HEK293T (cell line): ENCODE results near the gene FAM170B.

Source experiments
- CTCF ChIA-PET: fragments of 350-600 bp; formaldehyde crosslinking; extraction: SDS; loops from one replicate; lab custom pipeline; 2021; ENCODE audit warnings: antibody characterized with exemption, inconsistent platforms; lab: Yijun Ruan, JAX
- POLR2A ChIA-PET: fragments of 350-600 bp; formaldehyde crosslinking; extraction: SDS; loops from one replicate; lab custom pipeline; 2020; ENCODE audit warnings: antibody characterized with exemption, inconsistent platforms; lab: Yijun Ruan, JAX
- DNase-seq: peaks from one replicate; pipeline ENCODE4 v3.0.0; 2012; ENCODE audit warnings: mixed read lengths; ENCODE audit errors: extremely low spot score
- ARNT ChIP-seq: fragments of 450-650 bp; IDR thresholded peaks from 2 replicates; pipeline ENCODE4 v1.6.1; 2017; ENCODE audit warnings: mild to moderate bottlenecking
- BHLHE40 ChIP-seq: fragments of 450-650 bp; IDR thresholded peaks from 2 replicates; pipeline ENCODE4 v1.6.1; 2016; ENCODE audit warnings: mild to moderate bottlenecking, moderate library complexity, borderline replicate concordance
- CTBP1 ChIP-seq: fragments of 450-650 bp; IDR thresholded peaks from 2 replicates; pipeline ENCODE4 v1.6.1; 2016; ENCODE audit warnings: borderline replicate concordance
- ELF4 ChIP-seq: fragments of 450-650 bp; IDR thresholded peaks from 2 replicates; pipeline ENCODE4 v1.6.1; 2017; ENCODE audit warnings: antibody characterized with exemption
- FOXA1 ChIP-seq: fragments of 450-650 bp; IDR thresholded peaks from 2 replicates; pipeline ENCODE4 v1.6.1; 2016; ENCODE audit warnings: mild to moderate bottlenecking
- FOXK2 ChIP-seq: fragments of 450-650 bp; IDR thresholded peaks from 2 replicates; pipeline ENCODE4 v1.6.1; 2016; ENCODE audit warnings: mild to moderate bottlenecking
- FOXM1 ChIP-seq: fragments of 450-650 bp; IDR thresholded peaks from 2 replicates; pipeline ENCODE4 v1.6.1; 2017; ENCODE audit warnings: mild to moderate bottlenecking, borderline replicate concordance
- HDGF ChIP-seq: fragments of 450-650 bp; IDR thresholded peaks from 2 replicates; pipeline ENCODE4 v1.6.1; 2017; ENCODE audit warnings: antibody characterized with exemption, borderline replicate concordance
- L3MBTL2 ChIP-seq: fragments of 450-650 bp; conservative IDR thresholded peaks from 2 replicates; pipeline ENCODE4 v1.6.1; 2016; ENCODE audit warnings: mild to moderate bottlenecking
- LEF1 ChIP-seq: fragments of 450-650 bp; IDR thresholded peaks from 2 replicates; pipeline ENCODE4 v1.6.1; 2017; ENCODE audit warnings: mild to moderate bottlenecking, borderline replicate concordance
- NFRKB ChIP-seq: fragments of 450-650 bp; IDR thresholded peaks from 2 replicates; pipeline ENCODE4 v1.6.1; 2016; ENCODE audit warnings: mild to moderate bottlenecking, moderate library complexity
- PKNOX1 ChIP-seq: fragments of 450-650 bp; IDR thresholded peaks from 2 replicates; pipeline ENCODE4 v1.6.1; 2016
- SP1 ChIP-seq: fragments of 450-650 bp; IDR thresholded peaks from 2 replicates; pipeline ENCODE4 v1.6.1; 2017
- SUZ12 ChIP-seq: fragments of 450-650 bp; IDR thresholded peaks from 2 replicates; pipeline ENCODE4 v1.6.1; 2016; ENCODE audit warnings: mild to moderate bottlenecking
- TARDBP ChIP-seq: fragments of 450-650 bp; IDR thresholded peaks from 2 replicates; pipeline ENCODE4 v1.6.1; 2016
- ZNF384 ChIP-seq: fragments of 450-650 bp; IDR thresholded peaks from 2 replicates; pipeline ENCODE4 v1.6.1; 2016

Gene FAM170B

GRCh38 chr10:49133706-49134248, at the start of gene FAM170B:
Gene FAM170B (minus strand): TSS chr10:49134021. CDS start chr10:49133918, 103 bp downstream.
- ChIA-PET POLR2A (no interaction called here), CTCF (no interaction called here)
- TF ChIP-seq LEF1 (no peak), ARNT (no peak), FOXM1 (no peak), BHLHE40 (no peak), TARDBP (no peak), PKNOX1 (no peak), FOXK2 (no peak), SP1 (no peak), HDGF (no peak), ELF4 (no peak), FOXA1 (no peak), CTBP1 (no peak), NFRKB (no peak), L3MBTL2 (no peak), SUZ12 (no peak), ZNF384 (no peak)
- DNase-seq = no peak

- TF ChIP-seq CTBP1 (no peak), NFRKB (no peak)
- DNase-seq = no peak
- POLR2A ChIA-PET = no interaction called here
- CTCF ChIA-PET = interaction anchor here (1.2 kb wide), 1 partner anchor 18 kb away, joined by 3 read pairs; no protein-coding TSS in a partner anchor
Measured at GRCh38 chr10:49182776-49183175, 49.0 kb upstream of the FAM170B start.

DNA sequence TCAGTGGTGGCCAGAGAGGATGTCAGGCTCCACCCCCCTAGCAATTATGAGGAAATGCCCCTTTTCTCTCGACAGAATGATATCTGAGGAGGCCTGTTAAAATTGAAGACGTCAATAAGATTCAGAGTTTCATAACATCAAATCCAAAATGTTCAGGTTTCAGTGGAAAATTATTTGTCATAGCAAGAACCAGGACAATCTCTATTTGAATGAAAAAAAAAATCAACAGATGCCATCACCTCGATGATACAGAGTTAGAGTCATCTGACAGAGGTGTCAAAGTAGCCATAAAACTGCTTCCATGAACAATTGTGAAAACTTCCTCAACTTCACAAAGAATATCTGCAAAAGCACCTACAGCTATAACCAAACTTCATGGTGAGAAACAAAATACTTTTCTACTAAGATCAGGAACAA, 46.6 kb upstream of the FAM170B start:
- POLR2A ChIA-PET = no interaction called here
- TF ChIP-seq BHLHE40 = no peak
- TF ChIP-seq FOXK2 = no peak
- TF ChIP-seq SUZ12 = no peak
- TF ChIP-seq PKNOX1 = no peak
- no peak for TF ChIP-seq ELF4
- no peak for TF ChIP-seq FOXA1
- TF ChIP-seq ARNT = no peak
- TF ChIP-seq LEF1 = no peak
- no peak for TF ChIP-seq HDGF
- no peak for TF ChIP-seq L3MBTL2
- no peak for TF ChIP-seq FOXM1
- TF ChIP-seq ZNF384 = no peak
- no peak for TF ChIP-seq TARDBP
- TF ChIP-seq NFRKB = no peak
- TF ChIP-seq SP1 = no peak
- TF ChIP-seq CTBP1 = no peak
- DNase-seq = no peak
- CTCF ChIA-PET = no interaction called here

GRCh38 chr10:49179699-49180443, 46.0 kb upstream of the FAM170B start:
- no peak for DNase-seq
- CTCF ChIA-PET = no interaction called here
- TF ChIP-seq SP1 (no peak), CTBP1 (no peak), LEF1 (no peak), HDGF (no peak), PKNOX1 (no peak), ZNF384 (no peak), SUZ12 (no peak), TARDBP (no peak), NFRKB (no peak), FOXA1 (no peak), ELF4 (no peak), FOXM1 (no peak), BHLHE40 (no peak), ARNT (no peak), FOXK2 (no peak), L3MBTL2 (no peak)
- POLR2A ChIA-PET = no interaction called here

GRCh38 chr10:49178489-49179471, 45.0 kb upstream of the FAM170B start:
- ChIA-PET CTCF (no interaction called here), POLR2A (no interaction called here)
- TF ChIP-seq ELF4 (no peak), FOXA1 (no peak), NFRKB (no peak), FOXM1 (no peak), BHLHE40 (no peak), SP1 (no peak), LEF1 (no peak), ZNF384 (no peak), L3MBTL2 (no peak), SUZ12 (no peak), TARDBP (no peak)
- DNase-seq = no peak
